ENCODE results near the gene NRIP1. TPM values are rescaled to one million over a fixed set of nuclear protein-coding genes. Genes with fewer than 3 reads are reported as not detected.

NRIP1 gene
- total and polyA plus RNA-seq, 9 of the 15 experiments (the other 6 are each of a cell fraction or from before 2014, with no cell fraction given), result 4.3 to 42.8 (median 19.6) TPM

- TF ChIP-seq RBM22 (IDR thresholded peaks at IDR 0.05; ENCODE audit: low read depth, low read length, poor library complexity, severe bottlenecking), result peak; percentile 29
- TF ChIP-seq ZSCAN29 (IDR thresholded peaks at IDR 0.05), result no peak
- TF ChIP-seq MAX (CRISPR knock-in tag; IDR thresholded peaks at IDR 0.05), result no peak
- 0 out of 2 replicates have a peak, but pooled peaks have one; percentile 32 for TF ChIP-seq ZNF263 (CRISPR knock-in tag; IDR thresholded peaks at IDR 0.05; ENCODE audit: borderline replicate concordance)
- TF ChIP-seq MBD2 (IDR thresholded peaks at IDR 0.05; ENCODE audit: borderline replicate concordance, low read depth), result peak; percentile 20; the same call in 1 of the 2 replicates
- TF ChIP-seq ZNF830 (CRISPR knock-in tag; IDR thresholded peaks at IDR 0.05), result 0 out of 2 replicates have a peak, but pooled peaks have one; percentile 36
- peak; percentile 99 for TF ChIP-seq ZBTB17 (CRISPR knock-in tag; IDR thresholded peaks at IDR 0.05)
- TF ChIP-seq BCOR (IDR thresholded peaks at IDR 0.05), result 0 out of 2 replicates have a peak, but pooled peaks have one; percentile 16
- TF ChIP-seq TRIM24 (IDR thresholded peaks at IDR 0.05), result peak in 1 of 2 experiments; percentile 23; a peak in 1 of 4 replicates
- peak; percentile 28; the same call in 1 of the 2 replicates for TF ChIP-seq ETS1 (conservative IDR thresholded peaks at IDR 0.05; ENCODE audit: control insufficient read depth, low read depth, low read length)
- TF ChIP-seq MNT (conservative IDR thresholded peaks at IDR 0.05), result peak; percentile 58 to 80; a peak in 3 of 4 replicates
- TF ChIP-seq SMAD4 (CRISPR knock-in tag; conservative IDR thresholded peaks at IDR 0.05), result peak; percentile 87
- no peak for TF ChIP-seq SRSF1 (IDR thresholded peaks at IDR 0.05; ENCODE audit: low read depth, low read length)
- peak; percentile 42; the same call in 1 of the 2 replicates for TF ChIP-seq GATAD2B (IDR thresholded peaks at IDR 0.05; ENCODE audit: borderline replicate concordance)
- peak; percentile 39; the same call in 1 of the 2 replicates for TF ChIP-seq HDAC2 (IDR thresholded peaks at IDR 0.05)
- no peak for TF ChIP-seq ARID1B (IDR thresholded peaks at IDR 0.05)
- 0 out of 2 replicates have a peak, but pooled peaks have one; percentile 19 for TF ChIP-seq CREM (IDR thresholded peaks at IDR 0.05; ENCODE audit: low read depth)
- peak; percentile 73 for TF ChIP-seq PKNOX1 (IDR thresholded peaks at IDR 0.05)
Observed at GRCh38 chr21:15064576-15065391, at the start of gene NRIP1 (continued).

Data from K562 (cell line).